ENCODE results near the gene CXXC5. TPM values are rescaled to one million over a fixed set of nuclear protein-coding genes. Genes with fewer than 3 reads are reported as not detected.

CXXC5 gene
- total and polyA plus RNA-seq, 9 of the 15 experiments (the other 6 are each of a cell fraction or from before 2014, with no cell fraction given) = 1.9 to 123 (median 45.8) TPM

- peak; percentile 24 for TF ChIP-seq PRDM10 (IDR thresholded peaks at IDR 0.05; ENCODE audit: partially characterized antibody)
- peak; percentile 60; the same call in 1 of the 2 replicates for TF ChIP-seq KLF10 (CRISPR knock-in tag; IDR thresholded peaks at IDR 0.05)
- TF ChIP-seq VEZF1 (CRISPR knock-in tag; IDR thresholded peaks at IDR 0.05) = peak; percentile 31
- 0 out of 4 replicates have a peak, but pooled peaks of 1 of the 2 experiments have one; percentile 4 for TF ChIP-seq MNT (conservative IDR thresholded peaks at IDR 0.05)
- no peak for TF ChIP-seq PHF21A (IDR thresholded peaks at IDR 0.05; ENCODE audit: borderline replicate concordance, low read depth)
Measured at GRCh38 chr5:139701056-139701741, 53.0 kb downstream of the CXXC5 start (continued).

Data from K562 (cell line).